Left ventricle myocardium superior (tissue), 1 donor: ENCODE results near the gene RFX4. TPM values are rescaled to one million over a fixed set of nuclear protein-coding genes. Genes with fewer than 3 reads are reported as not detected.
A peak's percentile ranks its signal among the peaks of the same experiment; 100 is the strongest.

Source experiments
- ATAC-seq: fragments of 200-7000 bp; cut with Tn5 transposase; one replicate; pipeline ENCODE4 v1.9.1; 2020; ENCODE audit warnings: mild to moderate bottlenecking, moderate library complexity
- DNase-seq: peaks from one replicate; pipeline ENCODE4 v3.0.0-alpha.2; 2020
- intact Hi-C: fragments of 100-400 bp; cut with micrococcal nuclease; formaldehyde crosslinking; loops from one replicate; pipeline ENCODE4 v1.11.0; 2022
- total RNA-seq: library from RNA; stranded (reverse); fragmentation: NEBNext Ultra II Directional; extraction: Animal tissue kit (Norgen Biotek cat#: 25700); gene quantifications from one replicate; pipeline ENCODE4 v1.2.1, GENCODE V29; 2021
- donor health status: DM: no; HTN: yes; CAD: no; lungs with severe emphysema.

RFX4 gene
- total RNA-seq, 1 donor from 2014 or later: not detected

DNA sequence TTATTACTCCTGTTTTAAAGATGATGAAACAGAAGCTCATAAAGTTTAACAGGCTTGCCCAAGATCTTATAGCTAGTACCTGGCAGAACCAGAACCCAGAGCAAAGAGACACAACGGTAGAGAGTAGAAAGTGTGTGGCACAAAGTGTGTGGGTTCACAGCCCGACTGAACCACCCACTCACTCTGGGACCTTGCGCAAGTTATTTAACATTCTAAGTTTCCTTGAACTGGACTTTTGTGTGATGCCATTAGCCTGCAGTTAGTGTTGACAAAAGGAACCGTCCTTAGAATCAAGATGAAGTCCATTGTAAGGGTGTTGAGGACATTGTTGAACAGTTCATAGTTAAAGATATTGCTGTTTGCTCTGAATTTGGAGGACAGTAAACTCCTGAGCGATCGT lies 161.8 kb downstream of the RFX4 start:
- intact Hi-C loops: no loop called here
- ATAC-seq: no peak
- DNase-seq: no peak

DNA sequence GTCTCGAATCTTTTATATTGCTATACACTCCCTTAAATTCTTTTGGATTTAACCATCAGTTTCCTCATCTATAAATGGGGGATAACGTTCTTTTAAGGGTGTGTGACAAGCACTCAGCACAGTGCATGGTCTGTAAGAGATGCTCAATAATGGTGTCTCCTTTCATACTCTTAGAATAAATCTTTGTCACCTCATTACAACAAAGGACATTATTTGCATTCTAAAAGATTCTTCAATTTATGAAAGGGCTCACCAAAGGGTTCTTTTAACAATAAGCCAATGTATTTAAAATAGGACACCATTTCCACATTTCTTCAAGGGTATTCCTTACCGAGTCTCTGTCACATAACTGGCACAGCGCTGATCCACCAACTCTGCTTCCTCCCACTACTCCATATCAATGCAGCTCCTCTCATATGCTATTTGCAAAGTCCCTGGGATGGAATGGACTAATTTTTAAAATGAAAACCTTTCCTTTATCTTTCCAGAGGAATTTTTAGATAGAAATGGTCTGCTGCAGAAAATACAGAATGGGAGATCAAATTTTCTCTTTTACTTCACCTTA lies 162.5 kb downstream of the RFX4 start:
- DNase-seq: no peak
- ATAC-seq: no peak

GRCh38 chr12:106747973-106748436 lies 165.2 kb downstream of the RFX4 start:
- intact Hi-C loops: no loop called here
- ATAC-seq (no peak), DNase-seq (no peak)

More for the DNA sequence above, 162.5 kb downstream of the RFX4 start:
- intact Hi-C loops: no loop called here

DNA sequence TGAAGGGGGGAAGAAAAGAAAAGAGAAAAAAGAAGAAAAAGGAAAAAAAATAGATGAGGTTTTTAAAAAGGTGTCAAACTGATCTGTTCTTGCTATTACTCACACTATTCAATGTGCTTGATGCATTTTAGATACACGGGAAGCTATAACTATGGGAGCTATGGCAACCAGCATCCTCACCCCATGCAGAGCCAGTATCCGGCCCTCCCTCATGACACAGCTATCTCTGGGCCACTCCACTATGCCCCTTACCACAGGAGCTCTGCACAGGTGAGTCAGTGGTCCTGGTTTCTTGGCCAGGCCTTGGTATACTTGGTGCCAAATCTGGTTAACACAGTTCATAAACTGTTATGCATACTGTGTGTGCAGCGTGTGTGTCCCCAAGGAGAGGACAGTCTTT lies 167.7 kb downstream of the RFX4 start:
- intact Hi-C loops: no loop called here
- no peak for DNase-seq
- no peak for ATAC-seq

GRCh38 chr12:106753526-106753925 lies 170.7 kb downstream of the RFX4 start:
- ATAC-seq (no peak), DNase-seq (no peak)
- intact Hi-C loops: no loop called here

GRCh38 chr12:106754331-106754730 lies 171.5 kb downstream of the RFX4 start:
- no peak for ATAC-seq
- intact Hi-C loops: no loop called here
- DNase-seq: no peak

- intact Hi-C loops: no loop called here
- ATAC-seq: peak; percentile 72
These were observed 175.0 kb downstream of the RFX4 start for GRCh38 chr12:106757623-106758348.

DNA sequence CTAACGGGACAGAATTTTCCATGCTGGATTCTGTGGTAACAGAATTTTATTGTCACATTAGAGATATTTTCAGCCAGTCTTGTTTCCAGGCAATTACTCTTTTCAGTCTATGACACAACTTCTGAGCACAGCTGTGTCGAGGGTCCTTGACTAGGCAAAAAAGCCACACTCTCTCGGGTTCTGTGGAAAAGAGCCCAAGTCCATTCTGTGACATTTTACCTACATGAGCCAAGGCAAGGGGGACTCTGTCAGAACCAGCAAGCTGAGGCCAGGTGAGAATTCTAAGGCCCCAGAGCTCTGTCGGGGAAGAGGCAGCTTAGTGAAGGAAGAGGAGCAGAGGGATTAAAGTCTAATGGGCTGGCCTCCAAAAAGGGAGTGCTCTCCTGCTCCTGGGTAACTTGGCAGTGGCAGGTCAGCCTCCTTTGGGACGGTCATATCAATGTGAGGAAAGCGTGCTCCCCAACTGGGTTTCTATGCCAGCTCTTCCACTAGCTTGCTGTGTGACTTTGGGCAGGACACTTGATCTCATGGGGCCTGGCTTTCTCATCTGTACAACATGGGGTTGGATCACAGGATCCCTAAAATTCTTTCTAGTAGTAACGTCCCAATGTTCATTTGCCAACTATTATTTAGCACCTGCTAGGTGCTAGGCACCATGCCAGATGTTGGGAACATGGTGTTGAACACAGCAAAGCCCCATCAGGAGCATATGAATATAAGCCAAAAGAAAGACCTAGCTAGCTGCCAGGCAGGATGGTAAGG lies 175.7 kb downstream of the RFX4 start:
- intact Hi-C loops: no loop called here
- ATAC-seq (peak; percentile 30), DNase-seq (no peak)

More at GRCh38 chr12:106757623-106758348, 175.0 kb downstream of the RFX4 start:
- DNase-seq: no peak

GRCh38 chr12:106759526-106760183 lies 176.9 kb downstream of the RFX4 start:
- intact Hi-C loops: no loop called here
- DNase-seq: no peak
- peak; percentile 34 for ATAC-seq

- DNase-seq: no peak
These were observed 177.4 kb downstream of the RFX4 start for GRCh38 chr12:106760184-106760531.

GRCh38 chr12:106764220-106764619 lies 181.4 kb downstream of the RFX4 start:
- DNase-seq: no peak
- ATAC-seq: peak; percentile 5
- intact Hi-C loops: no loop called here

More at GRCh38 chr12:106760184-106760531, 177.4 kb downstream of the RFX4 start:
- peak; percentile 25 for ATAC-seq
- intact Hi-C loops: no loop called here

DNA sequence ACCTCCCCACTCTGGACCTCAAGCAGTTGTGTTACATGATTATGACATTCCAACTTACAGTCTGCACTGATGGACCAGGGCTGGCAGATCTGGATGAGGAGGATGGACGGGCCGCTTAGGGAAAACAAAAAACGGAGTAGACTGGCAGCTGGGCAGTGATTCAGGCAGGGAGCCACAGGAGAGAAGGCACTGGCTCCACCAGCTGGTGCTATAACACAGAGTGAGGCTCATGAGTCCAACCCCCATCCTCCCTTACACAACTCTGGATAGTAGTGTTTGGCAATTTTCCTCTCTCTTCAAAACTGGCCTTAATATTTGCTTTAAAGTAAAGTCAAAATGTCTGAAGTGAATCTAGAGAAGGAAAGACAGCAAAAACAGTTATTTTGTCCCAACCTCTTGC lies 181.9 kb downstream of the RFX4 start:
- no peak for DNase-seq
- intact Hi-C loops: no loop called here
- ATAC-seq: peak; percentile 71

- ATAC-seq: peak; percentile 84
These were observed 183.6 kb downstream of the RFX4 start for GRCh38 chr12:106766393-106766826.

DNA sequence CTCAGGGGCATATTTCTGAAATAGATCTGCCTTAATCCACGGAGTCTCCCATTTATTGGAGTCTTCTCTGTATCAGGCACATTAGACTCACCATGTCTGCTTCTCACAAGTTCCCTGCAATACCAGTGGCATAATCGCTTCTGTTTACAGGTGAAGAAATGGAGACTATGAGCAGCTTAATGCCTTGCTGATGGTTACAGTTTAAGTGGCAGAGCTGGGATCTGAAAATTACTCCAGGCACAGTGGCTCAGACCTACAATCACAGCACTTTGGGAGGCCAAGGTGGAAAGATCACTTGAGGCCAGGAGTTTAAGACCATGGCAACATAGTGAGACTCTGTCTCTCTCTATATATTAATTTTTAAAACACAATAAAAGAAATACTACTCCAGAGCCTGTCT lies 184.4 kb downstream of the RFX4 start:
- intact Hi-C loops: no loop called here
- no peak for ATAC-seq
- DNase-seq: no peak

More at GRCh38 chr12:106766393-106766826, 183.6 kb downstream of the RFX4 start:
- intact Hi-C loops: no loop called here
- peak; percentile 62 for DNase-seq

GRCh38 chr12:106767954-106768822 lies 185.4 kb downstream of the RFX4 start:
- intact Hi-C loops: no loop called here
- ATAC-seq: no peak
- no peak for DNase-seq

- intact Hi-C loops: no loop called here
- ATAC-seq: no peak
- no peak for DNase-seq
These were observed 186.3 kb downstream of the RFX4 start for GRCh38 chr12:106769078-106769477.

DNA sequence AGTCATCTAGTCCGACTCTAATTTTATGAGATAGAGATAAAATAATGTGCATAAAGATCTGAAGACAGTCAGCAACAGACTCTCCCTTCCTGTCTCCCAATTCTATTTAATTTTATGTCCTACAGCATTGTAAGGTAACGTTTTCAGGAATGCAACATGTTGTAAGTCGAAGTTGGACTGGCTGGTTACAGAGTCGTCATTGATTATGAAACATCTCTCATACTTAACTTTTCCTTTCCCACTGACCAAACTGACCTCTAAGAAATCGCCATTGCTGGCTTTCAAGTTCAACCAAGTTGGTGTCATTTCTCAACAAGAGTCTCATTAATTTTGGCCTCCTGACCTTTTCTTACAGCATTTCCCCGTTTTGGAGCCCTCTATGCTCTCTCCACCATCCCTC lies 186.7 kb downstream of the RFX4 start:
- intact Hi-C loops: no loop called here
- no peak for ATAC-seq
- no peak for DNase-seq

- no peak for ATAC-seq
- intact Hi-C loops: no loop called here
- no peak for DNase-seq
These were observed 188.6 kb downstream of the RFX4 start for GRCh38 chr12:106771425-106771824.
